CD4-positive, alpha-beta T cell treated with Interleukin-15 for 4 hours (primary cell): ENCODE measurements around the gene ANKS3.
"Not testable (repeated sequence)": the region's sequence is repeated elsewhere in the genome, so short reads cannot be mapped to it uniquely, and the experiment has no call there.

Experiments used
- DNase-seq: peaks from one replicate; pipeline ENCODE4 v3.0.0-alpha.2; 2020; ENCODE audit warnings: low spot score

The ANKS3 gene

DNA sequence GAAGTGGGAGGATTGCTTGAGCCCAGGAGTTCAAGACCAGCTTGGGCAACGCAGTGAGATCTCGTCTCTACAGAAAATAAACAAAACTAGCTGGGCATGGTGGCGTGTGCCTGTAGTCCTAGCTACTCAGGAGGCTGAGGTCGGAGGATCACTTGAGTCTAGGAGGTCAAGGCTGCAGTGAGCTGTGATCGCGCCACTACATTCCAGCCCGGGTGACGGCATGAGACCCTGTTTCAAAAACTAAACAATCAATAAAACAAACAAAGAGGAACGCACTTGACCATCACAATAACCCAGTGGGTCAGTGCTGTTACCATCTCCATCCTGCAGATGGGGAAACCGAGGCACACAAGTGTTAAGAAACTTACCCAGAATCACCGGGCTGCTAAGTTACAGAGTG lies 19.2 kb upstream of the ANKS3 start:
- DNase-seq = no peak

DNA sequence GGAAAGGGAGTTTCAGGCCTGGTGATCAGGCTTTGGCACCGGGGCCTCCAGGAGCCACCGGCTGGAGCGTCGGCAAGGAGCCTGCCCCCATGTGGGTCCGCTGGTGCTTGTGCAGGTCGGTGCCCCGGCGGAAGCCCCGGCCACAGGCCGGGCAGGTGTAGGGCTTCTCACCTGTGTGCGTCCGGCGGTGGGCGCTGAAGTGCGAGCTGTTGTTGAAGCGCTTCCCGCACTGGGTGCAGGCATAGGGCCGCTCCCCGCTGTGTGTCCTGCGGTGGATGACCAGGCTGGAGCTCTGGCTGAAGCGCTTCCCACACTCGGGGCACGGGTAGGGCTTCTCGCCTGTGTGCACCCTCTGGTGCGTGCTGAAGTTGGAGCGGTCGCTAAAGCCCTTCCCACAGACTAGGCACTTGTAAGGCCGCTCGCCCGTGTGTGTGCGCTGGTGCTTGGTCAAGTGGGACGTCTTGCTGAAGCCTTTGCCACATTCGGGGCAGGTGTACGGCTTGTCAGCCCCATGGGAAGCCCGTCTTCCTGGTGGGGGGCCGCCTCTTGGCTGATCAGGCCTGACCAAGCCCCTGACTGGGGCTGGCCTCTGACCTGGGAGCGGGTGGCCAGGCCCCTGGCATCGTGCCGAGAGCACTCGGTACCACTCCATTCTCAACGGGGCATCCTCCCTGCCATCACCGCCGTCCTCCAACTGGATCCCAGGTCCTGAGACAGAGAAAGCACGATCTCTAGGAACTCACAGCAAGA lies 18.5 kb upstream of the ANKS3 start:
- DNase-seq = no peak

DNA sequence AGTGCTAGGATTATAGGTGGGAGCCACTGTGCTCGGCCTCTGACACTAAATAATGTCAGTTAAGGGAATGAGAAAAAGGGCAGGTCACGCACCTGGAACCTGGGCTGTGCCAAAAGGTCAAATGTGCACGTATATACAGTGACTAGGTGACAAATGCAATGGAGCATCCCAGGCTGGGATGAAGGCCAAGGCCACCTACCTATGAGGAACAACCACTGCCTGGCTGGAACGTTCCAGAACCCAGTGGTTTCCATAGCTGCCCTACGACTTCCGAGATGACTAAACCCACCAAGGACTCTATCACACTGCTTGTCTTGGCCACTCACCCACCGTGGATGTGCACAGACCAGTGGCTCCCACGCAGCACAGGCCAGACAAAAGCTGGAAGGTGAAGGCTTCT lies 16.8 kb upstream of the ANKS3 start:
- DNase-seq = no peak

DNA sequence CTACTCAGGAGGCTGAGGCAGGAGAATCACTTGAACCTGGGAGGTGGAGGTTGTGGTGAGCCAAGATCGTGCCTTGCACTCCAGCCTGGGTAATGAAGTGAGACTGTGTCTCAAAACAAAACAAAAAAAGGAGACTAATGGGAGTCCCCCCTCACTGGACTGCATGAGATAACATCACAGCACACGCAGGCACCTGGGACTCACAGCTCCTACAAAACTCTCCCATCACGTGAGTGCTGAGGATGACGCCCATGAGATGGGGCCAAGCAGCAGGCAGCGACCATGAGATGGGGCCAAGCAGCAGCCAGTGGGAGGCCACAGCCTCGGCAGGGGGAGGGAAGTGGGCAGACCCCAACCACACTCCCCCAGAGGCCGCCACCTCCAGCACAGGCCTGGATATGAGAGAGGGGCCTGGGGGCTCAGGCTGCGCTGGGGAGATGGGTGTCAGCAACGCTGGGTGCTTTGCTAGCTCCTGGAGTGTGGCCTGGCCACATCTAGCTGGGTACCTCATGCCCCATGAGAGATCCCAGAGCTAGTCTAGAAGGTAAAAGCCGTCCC lies 15.7 kb upstream of the ANKS3 start:
- no peak for DNase-seq

DNA sequence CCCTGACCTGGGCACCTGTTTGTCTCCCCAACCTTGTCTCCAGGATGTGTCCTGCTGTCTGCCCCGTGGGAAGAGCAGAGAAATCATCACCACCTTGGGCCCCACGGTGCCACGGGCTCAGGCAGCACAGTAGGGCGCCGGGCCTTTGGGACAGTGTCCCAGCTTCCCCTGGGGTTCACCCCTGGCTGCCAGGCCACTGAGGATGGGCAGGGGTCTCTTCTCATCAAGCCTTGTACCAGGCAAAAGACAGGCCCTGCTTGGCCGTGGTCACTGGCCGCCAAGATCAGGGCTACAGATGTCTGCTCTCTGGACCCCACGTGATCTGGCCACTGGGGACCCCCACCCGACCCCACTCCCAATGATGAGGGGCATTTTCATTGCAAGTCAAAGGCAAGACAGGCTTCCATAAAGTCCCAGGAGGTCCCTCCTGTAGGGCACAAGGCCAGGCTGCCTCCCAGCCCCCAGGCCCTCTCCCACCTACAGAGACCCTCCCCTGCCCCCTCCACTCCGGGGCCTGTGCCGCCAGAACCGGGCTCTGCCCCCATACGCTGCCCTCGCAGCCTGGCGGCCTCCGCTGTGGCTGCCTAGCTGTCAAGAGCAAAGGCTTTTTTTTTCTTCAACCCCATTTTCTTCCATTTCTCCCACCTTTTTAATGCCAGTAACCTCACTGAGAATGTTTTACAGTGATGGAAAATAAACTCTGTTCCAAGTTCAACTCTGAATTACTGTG lies 14.8 kb upstream of the ANKS3 start:
- DNase-seq = no peak

DNA sequence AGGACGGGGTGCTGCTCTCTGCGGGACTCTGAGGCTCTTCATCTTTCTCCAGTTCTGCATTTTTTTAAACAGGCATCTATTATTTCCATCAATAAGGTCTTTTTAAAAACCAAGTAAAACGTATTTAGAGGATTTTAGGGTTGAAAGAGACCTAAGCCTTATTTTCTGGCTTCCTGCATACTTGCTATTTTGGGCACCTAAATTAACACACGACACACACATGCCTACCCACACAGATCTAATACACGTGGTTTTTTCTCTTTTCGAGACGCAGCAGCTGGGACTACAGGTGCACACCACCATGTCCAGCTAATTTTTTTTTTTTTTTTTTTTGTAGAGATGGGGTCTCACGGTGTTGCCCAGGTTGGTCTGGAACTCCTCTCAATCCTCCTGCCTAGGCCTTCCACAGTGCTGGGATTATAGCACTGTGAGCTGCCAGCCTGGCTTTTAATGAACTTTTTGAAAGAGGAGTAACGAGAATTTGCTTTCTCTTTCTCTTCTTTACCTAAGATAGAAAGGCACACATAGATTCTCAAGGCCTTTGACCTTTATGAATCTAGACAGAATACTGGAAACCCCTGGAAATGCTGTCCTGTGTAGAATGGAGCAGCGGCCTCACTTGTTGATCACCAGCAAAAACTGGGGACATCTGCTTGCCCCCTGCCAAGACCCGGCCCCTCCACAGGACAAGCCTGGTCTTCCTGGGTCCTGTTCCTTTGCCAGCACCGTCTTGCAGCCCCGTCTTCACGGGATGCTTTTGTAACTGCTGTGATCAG lies 14.0 kb upstream of the ANKS3 start:
- DNase-seq = no peak

DNA sequence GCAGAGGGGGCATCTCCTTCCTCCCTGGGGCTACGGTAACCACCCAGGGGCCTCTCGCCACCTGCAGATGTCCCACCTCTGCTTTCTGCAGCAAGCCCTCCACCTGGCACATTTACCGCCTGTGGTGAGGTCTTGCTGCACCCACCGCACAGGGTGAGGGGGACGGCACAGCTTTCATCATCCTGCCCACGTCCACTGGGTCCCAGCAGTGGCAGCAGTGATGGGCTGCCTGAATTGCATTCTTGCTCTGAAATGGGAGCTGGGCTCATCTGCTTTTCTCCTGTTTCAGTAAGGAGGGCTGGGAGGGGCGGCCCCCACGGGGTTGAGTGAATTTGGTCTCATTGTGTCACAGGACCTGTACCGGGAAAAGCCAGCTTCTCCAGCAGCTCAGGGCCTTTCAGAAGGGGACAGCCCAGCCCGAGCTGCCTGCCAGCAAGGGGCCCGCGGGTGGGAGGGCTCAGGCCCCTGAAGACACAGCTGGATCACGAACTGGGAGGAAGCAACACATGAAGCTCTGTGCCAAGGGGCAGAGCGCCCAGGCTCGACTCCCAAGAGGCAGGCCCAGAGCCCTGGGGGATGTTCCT lies 13.0 kb upstream of the ANKS3 start:
- no peak for DNase-seq

DNA sequence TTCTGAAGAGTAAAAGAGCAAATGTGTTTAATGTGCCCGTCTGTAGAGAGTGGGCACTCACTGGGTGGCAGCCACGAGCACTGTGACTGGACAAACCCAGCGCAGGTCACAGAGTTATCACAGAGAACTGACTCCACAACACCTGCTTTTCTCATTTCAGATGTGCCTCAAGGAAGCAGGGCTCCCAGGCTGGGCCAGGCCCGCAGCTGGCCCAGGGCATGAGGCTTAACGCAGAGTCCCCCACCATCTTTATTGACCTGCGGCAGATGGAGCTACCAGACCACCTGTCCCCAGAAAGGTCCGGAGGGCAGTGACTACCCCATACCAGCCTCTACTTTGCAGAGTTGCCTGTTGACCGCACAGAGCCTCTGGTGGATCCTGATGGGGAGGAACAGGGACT lies 12.1 kb upstream of the ANKS3 start:
- DNase-seq = no peak

DNA sequence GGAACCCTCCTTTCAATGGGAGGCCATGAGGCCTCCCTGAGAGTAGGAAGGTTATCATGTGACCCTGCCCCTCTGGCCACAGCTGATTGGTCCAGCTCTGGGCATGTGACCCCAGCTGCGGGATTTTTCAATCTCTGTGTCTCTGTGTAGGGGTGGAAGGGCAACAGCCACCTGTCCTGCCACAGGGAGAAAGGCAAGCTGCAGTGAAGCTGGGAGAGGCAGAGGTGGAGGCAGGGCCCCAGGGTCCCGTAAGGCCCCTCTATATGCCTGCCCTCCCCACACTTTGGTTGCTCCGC lies 11.2 kb upstream of the ANKS3 start:
- DNase-seq = no peak

DNA sequence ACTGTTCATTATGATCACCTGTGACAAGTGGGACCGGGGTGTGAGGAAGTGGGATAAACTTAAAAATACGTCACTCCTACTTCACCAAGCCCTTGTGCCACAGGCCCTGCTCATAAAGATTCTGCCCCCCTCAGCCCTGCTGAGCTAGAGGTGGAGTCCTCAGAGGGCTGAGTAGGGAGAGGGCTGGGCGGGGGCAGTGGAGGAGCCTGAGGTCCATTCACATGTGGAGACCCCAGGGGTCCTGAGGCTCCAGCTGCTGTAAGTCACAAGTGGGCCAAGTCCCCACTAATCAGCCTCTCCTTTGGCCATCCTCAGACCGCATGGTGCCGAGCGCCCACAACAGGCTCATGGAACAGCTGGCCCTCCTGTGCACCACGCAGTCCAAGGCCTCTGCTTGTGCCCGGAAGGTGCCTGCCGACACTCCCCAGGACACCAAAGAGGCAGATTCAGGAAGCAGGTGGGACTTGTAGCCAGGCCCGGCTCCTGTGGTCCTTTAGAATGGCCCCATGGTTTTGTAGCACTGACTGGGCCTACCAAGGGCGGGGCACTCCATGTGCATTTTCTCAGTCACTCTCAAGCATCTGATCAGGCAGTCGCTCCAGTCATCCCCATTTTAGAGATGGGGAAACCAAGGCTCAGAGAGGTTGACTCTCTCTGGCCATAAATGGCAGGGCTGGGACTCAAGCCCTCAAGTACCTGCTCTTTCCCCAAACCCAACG lies 10.6 kb upstream of the ANKS3 start:
- no peak for DNase-seq

DNA sequence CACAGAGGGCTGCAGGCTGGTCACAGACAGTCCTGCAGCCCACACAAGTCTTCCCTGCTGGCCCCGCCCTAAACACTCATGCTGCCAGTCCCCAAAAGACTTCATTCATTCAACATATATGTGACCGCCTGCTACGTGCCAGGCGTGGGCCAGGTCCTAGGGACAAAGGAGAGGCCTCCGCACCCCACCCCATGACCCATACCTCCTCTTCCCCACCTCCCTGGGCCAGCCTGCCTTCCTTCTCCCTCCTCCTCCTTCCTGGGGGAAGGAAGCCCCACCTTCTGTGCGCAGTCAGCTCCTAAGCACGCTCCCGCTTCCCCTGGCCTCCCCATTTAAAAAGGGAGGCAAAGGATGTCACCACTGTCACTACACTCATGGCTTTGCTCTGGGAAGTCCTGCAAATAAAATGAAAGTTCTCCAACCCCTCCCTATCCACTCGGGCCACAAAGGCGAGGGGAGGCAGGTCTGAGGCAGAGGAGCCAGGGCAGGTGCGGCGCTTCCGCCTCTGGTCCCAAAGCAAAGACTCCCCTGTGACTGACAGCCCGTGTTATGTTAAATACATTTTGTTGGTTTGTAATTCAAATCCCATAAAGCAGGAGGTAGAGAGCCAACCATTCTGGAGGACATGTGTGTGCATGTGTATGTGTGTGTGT lies 9.3 kb upstream of the ANKS3 start:
- DNase-seq = no peak

DNA sequence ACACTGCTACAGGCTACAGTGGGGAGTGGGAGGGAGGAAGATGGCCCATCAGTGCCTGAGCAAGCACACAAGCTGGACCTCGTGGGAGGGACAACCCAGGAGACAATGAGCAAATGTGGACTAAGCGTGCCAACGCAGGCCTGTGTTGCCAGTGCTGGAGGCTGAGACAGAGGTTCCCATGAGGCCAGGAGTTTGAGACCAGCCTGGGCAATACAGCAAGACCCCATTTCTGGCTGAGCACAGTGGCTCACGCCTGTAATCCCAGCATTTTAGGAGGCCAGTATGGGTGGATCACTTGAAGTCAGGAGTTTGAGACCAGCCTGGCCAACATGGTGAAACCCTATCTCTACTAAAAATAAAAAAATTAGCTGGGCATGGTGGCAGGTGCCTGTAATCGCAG lies 4.3 kb upstream of the ANKS3 start:
- not testable (repeated sequence) for DNase-seq

DNA sequence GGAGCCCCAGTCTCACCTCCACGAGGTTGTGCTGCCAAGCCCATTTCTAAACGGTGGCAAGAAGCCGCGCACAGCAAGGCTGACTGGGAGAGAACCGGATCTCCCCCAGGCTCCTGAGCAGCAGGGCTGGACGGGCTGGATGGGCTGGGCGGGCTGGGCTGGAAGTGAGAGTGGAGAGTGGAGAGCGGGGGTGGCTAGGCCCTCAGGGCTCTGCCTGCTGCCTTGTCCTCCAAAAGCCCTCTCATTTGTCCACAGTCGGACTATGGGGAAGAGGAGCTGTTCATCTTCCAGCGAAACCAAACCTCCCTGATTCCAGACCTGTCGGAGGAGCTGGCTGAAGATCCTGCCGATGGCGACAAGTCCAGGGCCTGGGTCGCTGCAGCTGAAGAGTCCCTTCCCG lies 3.5 kb upstream of the ANKS3 start:
- no peak for DNase-seq

DNA sequence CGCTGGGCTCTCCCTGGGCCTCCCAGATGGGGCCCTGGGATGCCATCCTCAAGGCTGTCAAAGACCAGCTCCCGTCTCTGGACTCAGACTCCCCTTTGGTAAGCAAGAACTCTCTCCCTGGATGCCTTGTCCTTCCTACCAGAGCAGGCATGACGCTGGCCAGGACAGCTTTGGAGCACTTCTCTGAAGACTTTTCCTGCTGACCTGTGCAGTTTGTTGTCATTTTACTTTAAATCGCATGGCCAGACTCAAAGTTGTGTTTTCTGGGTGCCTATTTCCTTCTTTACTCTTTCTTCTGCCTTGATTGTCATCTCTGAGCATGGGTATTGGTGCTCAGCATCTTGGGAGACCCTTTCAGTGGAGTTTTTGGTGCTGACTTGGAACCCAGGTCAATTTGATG lies 2.5 kb upstream of the ANKS3 start:
- DNase-seq = no peak

DNA sequence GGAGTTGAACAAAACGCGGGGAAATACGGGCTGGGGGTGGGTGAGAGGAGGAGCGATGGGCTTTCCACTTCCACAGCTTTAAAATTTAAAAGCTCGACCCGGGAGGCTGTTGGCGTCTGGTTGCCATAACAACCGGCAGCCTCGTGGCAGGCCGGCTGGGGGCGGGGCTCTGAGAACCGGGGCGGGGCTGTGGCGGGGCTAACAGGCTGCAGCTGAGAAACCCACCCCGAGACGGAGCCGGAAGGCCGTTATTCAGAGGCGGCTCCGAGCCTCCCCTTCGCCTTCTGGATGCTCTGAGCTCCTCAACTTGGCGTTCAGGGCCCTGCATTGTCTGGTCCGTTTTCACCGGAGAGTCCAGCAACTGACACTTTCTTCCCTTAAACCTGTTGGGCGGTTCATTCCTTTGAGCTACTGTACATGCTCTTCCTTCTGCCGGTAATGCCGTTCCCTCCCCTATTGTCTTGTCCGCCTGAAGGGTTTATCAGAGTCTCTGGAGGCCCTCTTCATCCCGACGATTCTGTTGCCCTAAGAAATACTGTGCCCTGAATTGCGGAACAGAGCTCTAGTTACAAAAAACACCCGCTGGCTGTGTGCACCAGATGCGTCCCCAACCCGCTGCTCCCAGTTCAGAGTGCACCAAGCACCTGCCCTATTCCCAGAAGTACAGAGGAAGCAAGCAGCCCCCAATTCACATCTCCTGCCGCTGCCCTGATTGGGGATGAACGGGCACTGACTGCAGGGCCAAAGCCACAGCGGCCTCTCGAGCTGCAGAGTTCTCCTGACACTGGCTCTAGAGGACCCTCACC lies 862 bp upstream of the ANKS3 start:
- DNase-seq = peak; percentile 94

DNA sequence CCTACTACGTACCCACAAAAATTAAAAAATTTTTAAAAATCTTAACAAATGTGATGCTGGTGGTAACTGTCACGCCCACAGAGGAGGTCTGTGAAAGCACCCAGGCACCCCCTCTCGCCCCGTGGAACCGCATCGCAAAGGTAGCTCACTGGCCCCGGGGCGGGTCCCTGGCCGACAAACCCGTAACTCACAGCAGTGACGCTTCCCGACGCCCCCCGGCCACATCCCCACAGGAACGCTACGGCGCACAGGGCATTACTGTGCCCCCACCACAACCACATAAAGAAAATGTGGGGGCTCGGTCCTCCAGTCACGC lies 366 bp downstream of the ANKS3 start:
- peak; percentile 2 for DNase-seq

DNA sequence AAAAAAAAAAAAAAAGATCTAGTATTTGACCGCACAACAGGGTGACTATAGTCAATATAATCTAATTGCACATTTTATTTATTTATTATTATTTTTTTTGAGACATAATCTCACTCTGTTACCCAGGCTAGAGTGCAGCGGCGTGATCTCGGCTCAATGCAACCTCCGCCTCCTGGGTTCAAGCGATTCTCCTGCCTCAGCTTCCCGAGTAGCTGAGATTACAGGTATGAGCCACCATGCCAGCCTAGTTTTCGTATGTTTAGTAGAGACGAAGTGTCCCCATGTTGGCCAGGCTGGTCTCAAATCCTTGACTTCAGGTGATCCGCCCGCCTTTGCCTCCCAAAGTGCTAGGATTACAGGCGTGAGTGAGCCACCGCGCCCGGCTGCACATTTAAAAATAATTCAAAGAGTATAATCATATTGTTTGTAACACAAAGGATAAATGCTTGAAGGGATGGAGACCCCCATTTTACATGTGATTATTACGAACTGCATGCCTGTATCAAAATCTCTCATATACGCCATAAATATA lies 794 bp downstream of the ANKS3 start:
- no peak for DNase-seq

DNA sequence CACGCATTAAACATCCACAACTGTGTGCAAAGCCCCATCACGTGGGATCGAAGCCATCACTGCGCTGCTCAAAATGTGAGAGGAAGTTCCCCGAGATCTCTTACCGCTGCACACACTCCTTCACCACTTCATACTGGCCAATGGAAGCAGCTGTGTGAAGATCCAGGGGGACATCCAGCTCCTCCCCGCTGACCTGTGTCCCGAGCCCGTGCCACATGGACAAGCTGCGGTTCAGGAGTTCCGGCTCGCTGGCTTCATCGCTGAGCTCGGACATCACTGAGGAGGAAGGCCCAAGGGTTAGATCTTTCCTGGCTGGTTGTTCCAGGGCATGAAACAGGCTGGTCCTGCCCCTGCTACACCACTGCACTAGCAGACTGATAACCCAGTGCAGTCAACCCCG lies 4.2 kb downstream of the ANKS3 start:
- DNase-seq = no peak

DNA sequence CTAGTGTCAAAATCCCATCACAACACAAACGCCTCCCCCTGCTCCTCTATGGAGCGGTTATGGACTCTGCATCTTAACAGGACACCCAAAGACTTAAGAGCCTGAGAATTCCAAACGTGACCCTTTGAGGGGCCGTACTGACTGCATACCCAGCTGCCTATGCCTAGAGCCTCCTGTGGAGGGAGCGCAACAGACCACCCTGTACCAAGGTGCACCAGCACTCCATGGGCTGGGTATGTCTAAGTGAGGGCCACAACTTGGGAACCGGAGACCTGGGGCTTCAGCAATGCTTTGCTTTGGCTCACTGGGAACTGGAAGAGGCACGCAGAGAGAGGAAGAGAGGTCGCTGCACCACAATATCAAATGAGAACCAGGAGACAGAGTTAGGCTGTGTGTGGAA lies 5.4 kb downstream of the ANKS3 start:
- DNase-seq = no peak

DNA sequence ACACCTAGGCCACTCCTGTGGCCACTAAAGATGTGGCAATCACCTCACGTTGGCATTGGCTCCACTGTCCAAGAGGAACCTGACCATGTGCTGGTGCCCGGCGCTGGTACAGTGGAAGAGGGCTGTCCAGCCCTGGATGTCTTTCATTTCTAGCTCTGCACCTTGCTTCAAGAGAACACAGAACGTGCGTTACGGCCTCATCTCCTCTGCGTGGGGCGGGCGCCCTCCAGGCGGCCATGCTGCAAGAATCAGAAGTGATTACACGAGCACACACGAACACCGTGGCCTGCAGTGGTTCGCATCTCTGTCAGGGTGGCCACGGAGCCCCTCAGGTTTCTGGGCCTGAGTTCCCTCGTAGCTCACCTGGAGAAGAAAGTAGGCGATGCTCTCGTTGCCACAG lies 7.5 kb downstream of the ANKS3 start:
- no peak for DNase-seq
